Ascending aorta (tissue), 2 donors: ENCODE measurements around the gene GRK1. TPM values are rescaled to one million over a fixed set of nuclear protein-coding genes. Genes with fewer than 3 reads are reported as not detected.

Experiments used
- DNase-seq, 2 donors: peaks; one replicate each; pipeline ENCODE4 v3.0.0-alpha.2; 2019; ENCODE audit warnings: low spot score in 2 of 2
- H3K27ac ChIP-seq, 2 donors: fragments of 200-600 bp; sonication (generic); one replicate each; pipeline ENCODE4 v1.5.1; 2016 to 2017; ENCODE audit warnings: mild to moderate bottlenecking in 1 of 2
- H3K27me3 ChIP-seq: fragments of 200-600 bp; sonication (generic); one replicate; pipeline ENCODE4 v1.5.1; 2017
- H3K36me3 ChIP-seq, 2 donors: fragments of 200-600 bp; sonication (generic); one replicate each; pipeline ENCODE4 v1.5.1; 2016
- H3K4me1 ChIP-seq, 2 donors: fragments of 200-600 bp; sonication (generic); one replicate each; pipeline ENCODE4 v1.5.1; 2016 to 2017; ENCODE audit warnings: mild to moderate bottlenecking in 1 of 2
- H3K4me3 ChIP-seq, 2 donors: fragments of 200-600 bp; sonication (generic); one replicate each; pipeline ENCODE4 v1.5.1; 2016 to 2017; ENCODE audit warnings: mild to moderate bottlenecking in 1 of 2
- H3K9me3 ChIP-seq, 2 donors: fragments of 200-600 bp; sonication (generic); one replicate each; pipeline ENCODE4 v1.5.1; 2016
- intact Hi-C: fragments of 100-400 bp; cut with DNase I; formaldehyde crosslinking; loops from one replicate; pipeline ENCODE4 v1.15.1; 2023
- total RNA-seq: library from RNA; depleted of rRNA; stranded (reverse); fragments of >200 nt; gene quantifications from one replicate; pipeline ENCODE4 v1.1.0, GENCODE V29; 2016
- TF ChIP-seq, protein P1 (sequence below), 3 experiments: fragments of 200-600 bp in 2 of 3; fragments of 450-650 bp in 1 of 3; sonication (generic) in 2 of 3; IDR thresholded peaks; one replicate each; pipeline ENCODE4 v1.5.1; 2016 to 2019; ENCODE audit warnings: antibody characterized with exemption in 3 of 3, mild to moderate bottlenecking in 1 of 3, moderate library complexity in 1 of 3

GRK1 gene
- total RNA-seq, 1 donor from 2014 or later, result not detected

DNA sequence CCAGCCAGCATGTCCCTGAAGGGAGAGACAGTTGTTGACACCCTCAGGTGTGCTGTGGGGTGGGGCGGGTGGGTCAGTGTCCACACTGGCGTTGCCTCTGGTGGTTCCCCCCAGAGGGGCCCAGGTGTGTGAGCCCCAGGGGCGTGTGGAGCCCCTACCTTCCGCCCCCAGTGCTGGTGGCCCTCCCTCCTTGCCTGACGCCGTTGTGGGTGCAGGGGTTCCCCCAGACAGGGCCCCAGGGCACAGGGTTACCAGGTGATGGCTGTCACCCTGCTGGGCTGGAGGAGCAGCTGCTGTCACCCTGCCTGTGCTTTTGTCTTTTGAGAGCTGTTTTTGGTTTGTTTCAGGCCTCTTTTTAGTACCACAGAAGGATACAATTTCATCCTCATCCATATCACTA, 36.2 kb upstream of the GRK1 start:
- peaks cover 16 to 18% of the 10 kb centered on the region in 2 donors for H3K36me3 ChIP-seq
- no peak overlapping the region for H3K27ac ChIP-seq
- no peaks in the 10 kb centered on the region for H3K27me3 ChIP-seq
- TF ChIP-seq, protein P1, sequence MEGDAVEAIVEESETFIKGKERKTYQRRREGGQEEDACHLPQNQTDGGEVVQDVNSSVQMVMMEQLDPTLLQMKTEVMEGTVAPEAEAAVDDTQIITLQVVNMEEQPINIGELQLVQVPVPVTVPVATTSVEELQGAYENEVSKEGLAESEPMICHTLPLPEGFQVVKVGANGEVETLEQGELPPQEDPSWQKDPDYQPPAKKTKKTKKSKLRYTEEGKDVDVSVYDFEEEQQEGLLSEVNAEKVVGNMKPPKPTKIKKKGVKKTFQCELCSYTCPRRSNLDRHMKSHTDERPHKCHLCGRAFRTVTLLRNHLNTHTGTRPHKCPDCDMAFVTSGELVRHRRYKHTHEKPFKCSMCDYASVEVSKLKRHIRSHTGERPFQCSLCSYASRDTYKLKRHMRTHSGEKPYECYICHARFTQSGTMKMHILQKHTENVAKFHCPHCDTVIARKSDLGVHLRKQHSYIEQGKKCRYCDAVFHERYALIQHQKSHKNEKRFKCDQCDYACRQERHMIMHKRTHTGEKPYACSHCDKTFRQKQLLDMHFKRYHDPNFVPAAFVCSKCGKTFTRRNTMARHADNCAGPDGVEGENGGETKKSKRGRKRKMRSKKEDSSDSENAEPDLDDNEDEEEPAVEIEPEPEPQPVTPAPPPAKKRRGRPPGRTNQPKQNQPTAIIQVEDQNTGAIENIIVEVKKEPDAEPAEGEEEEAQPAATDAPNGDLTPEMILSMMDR (IDR thresholded peaks at IDR 0.05), result no peak
- no peak overlapping the region for H3K4me3 ChIP-seq
- no peak for DNase-seq
- peaks cover 0 to 3% of the 10 kb centered on the region in 2 donors for H3K4me1 ChIP-seq
- no peaks in the 10 kb centered on the region for H3K9me3 ChIP-seq
- intact Hi-C loops, result no loop called here

GRCh38 chr13:113631341-113632095, 35.5 kb upstream of the GRK1 start:
- Histone ChIP-seq H3K9me3 (no peaks in the 10 kb centered on the region), H3K36me3 (peaks cover 17 to 25% of the 10 kb centered on the region in 2 donors), H3K4me3 (no peak overlapping the region), H3K4me1 (no peaks in the 10 kb centered on the region), H3K27me3 (no peaks in the 10 kb centered on the region), H3K27ac (no peak overlapping the region)
- DNase-seq, result no peak
- intact Hi-C loops, result no loop called here
- TF ChIP-seq, protein P1 (IDR thresholded peaks at IDR 0.05), result no peak

DNA sequence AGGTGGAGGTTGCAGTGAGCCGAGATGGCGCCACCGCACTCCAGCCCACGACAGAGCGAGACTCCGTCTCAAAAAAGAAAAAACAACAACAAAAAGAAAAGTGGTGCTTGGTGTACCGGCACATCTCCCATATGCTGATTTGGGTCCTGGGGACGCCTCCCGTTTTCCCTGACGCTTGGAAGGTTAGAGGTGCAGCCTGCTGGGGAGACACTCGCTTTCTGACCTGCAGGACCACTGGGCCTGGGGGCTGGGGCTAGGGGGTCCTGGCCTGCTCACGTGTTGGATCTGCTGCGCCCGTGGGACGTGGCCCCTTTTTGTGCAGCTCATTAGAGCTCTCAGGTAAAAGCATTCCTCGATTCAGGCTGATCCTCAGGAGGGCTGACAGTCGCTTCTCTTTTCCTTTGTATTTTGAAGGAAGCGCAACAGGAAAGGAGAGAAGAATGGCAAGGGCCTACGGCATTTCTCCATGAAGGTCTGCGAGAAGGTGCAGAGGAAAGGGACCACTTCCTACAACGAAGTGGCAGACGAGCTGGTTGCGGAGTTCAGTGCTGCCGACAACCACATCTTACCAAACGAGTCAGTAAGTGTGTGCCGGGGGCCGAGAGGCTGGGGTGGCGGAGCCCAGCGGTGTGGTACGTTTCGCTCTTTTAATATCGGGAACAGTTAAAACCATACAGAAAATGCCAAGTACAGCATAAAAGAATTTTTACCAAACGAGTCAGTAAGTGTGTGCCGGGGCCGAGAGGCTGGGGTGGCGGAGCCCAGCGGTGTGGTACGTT, 34.1 kb upstream of the GRK1 start:
- intact Hi-C loops, result no loop called here
- no peak for DNase-seq
- Histone ChIP-seq H3K27me3 (no peaks in the 10 kb centered on the region), H3K4me1 (no peaks in the 10 kb centered on the region), H3K4me3 (no peak overlapping the region), H3K36me3 (peaks cover 26 to 30% of the 10 kb centered on the region in 2 donors), H3K27ac (no peak overlapping the region), H3K9me3 (no peaks in the 10 kb centered on the region)
- TF ChIP-seq, protein P1 (IDR thresholded peaks at IDR 0.05), result no peak

DNA sequence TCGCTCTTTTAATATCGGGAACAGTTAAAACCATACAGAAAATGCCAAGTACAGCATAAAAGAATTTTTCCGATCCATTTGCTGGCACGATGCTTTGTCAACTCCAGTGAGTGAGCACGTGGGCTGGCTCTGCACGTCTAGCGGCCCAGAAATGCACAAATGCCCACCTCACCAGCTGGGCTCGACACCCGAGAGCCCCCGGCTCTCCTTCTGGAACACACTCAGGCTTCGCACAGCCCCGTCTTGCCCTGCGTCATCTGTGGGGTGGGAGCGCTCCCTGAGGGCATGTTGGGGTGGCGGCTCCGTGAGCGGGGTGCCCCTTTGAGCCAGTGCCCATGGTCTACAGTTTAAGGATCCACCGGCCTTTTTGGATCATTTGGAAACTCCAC, 33.5 kb upstream of the GRK1 start:
- DNase-seq, result no peak
- intact Hi-C loops, result no loop called here
- Histone ChIP-seq H3K27ac (no peak overlapping the region), H3K4me1 (no peaks in the 10 kb centered on the region), H3K4me3 (no peak overlapping the region), H3K27me3 (no peaks in the 10 kb centered on the region), H3K9me3 (no peaks in the 10 kb centered on the region), H3K36me3 (peaks cover 31 to 33% of the 10 kb centered on the region in 2 donors)
- TF ChIP-seq, protein P1 (IDR thresholded peaks at IDR 0.05), result no peak

DNA sequence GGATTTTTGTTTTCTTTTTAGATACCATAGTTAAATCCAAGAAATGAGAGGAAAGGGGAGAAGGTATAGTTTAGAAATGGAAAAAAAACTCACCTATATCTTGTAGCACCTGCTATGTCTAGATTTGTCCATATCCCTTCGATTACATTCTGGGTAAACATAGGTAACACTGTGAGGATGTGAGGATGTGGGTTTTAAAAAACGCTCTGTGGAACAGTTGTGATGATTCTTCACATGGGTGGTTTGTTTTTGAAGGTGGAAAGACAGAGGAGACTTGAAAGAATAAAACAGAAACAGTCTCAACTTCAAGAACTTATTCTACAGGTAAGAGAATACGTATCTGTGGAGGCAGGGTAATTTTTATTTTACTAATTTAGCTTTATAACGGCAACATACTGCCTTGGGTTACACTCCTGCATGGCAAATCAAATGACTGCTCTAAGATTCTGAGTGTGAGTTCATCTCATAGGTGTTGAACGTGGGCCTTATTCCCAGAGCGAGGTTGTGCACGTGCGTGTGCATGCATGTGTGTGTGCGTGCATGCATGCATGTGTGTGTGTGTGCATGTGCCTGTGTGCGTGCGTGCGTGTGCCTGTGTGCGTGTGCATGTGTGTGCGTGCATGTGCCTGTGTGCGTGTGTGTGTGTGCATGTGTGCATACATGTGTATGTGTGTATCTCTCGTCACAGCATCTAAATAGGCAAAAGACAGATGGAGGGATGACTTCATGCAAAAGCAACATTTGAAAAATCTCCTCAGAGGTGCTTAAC, 32.6 kb upstream of the GRK1 start:
- Histone ChIP-seq H3K4me3 (no peak overlapping the region), H3K36me3 (peaks cover 35 to 39% of the 10 kb centered on the region in 2 donors), H3K9me3 (no peaks in the 10 kb centered on the region), H3K27ac (no peak overlapping the region), H3K4me1 (no peaks in the 10 kb centered on the region), H3K27me3 (no peaks in the 10 kb centered on the region)
- intact Hi-C loops, result no loop called here
- TF ChIP-seq, protein P1 (IDR thresholded peaks at IDR 0.05), result no peak
- no peak for DNase-seq
